Esophagus squamous epithelium (tissue), 4 donors: ENCODE results near the gene MYH1.

Experiments
- POLR2A ChIP-seq, 4 donors: fragments of 450-650 bp; IDR thresholded peaks; one replicate each; pipeline ENCODE4 v1.6.1; 2017; ENCODE audit warnings: antibody characterized with exemption in 4 of 4, mild to moderate bottlenecking in 4 of 4, moderate library complexity in 3 of 4
- TF ChIP-seq, protein P1 (sequence below), 6 experiments: fragments of 450-650 bp in 4 of 6; fragments of 200-600 bp in 2 of 6; sonication (generic) in 2 of 6; IDR thresholded peaks; one replicate each; pipeline ENCODE4 v1.5.1; 2016 to 2019; ENCODE audit warnings: antibody characterized with exemption in 6 of 6, mild to moderate bottlenecking in 4 of 6, moderate library complexity in 4 of 6

DNA sequence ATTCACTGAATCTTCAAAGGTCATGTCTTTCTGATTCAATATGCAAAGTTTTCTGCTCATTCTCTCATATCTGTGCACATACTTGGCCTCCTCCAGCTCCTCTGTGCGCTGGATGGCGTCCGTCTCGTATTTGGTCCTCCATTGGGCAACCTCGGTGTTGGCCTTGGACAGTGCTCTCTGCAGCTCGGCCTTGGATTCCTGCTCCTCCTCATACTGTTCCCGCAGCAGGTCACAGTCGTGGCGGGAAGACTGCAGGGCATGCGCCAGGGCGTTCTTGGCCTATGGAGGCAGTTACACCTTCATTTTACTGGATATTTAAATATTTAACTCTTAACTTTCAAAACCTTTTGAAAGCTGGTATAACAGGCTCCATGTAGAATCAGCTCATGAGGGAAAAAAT is 8.2 kb upstream of the MYH1 start:
- TF ChIP-seq, protein P1, sequence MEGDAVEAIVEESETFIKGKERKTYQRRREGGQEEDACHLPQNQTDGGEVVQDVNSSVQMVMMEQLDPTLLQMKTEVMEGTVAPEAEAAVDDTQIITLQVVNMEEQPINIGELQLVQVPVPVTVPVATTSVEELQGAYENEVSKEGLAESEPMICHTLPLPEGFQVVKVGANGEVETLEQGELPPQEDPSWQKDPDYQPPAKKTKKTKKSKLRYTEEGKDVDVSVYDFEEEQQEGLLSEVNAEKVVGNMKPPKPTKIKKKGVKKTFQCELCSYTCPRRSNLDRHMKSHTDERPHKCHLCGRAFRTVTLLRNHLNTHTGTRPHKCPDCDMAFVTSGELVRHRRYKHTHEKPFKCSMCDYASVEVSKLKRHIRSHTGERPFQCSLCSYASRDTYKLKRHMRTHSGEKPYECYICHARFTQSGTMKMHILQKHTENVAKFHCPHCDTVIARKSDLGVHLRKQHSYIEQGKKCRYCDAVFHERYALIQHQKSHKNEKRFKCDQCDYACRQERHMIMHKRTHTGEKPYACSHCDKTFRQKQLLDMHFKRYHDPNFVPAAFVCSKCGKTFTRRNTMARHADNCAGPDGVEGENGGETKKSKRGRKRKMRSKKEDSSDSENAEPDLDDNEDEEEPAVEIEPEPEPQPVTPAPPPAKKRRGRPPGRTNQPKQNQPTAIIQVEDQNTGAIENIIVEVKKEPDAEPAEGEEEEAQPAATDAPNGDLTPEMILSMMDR (IDR thresholded peaks at IDR 0.05) = no peak
- no peak for TF ChIP-seq POLR2A (IDR thresholded peaks at IDR 0.05)
